Stimulated activated CD4-positive, alpha-beta T cell treated with anti-CD3 and anti-CD28 coated beads, Interleukin-1b, Interleukin-23, amount 100 ng/mL, for 1 hour (primary cell): Measurements from ENCODE around the gene ARID1B.

Experiments used
- DNase-seq, 2 donors: peaks; one replicate each; pipeline ENCODE4 v3.0.0-alpha.2; 2020; ENCODE audit warnings: low read depth in 2 of 2

ARID1B gene

DNA sequence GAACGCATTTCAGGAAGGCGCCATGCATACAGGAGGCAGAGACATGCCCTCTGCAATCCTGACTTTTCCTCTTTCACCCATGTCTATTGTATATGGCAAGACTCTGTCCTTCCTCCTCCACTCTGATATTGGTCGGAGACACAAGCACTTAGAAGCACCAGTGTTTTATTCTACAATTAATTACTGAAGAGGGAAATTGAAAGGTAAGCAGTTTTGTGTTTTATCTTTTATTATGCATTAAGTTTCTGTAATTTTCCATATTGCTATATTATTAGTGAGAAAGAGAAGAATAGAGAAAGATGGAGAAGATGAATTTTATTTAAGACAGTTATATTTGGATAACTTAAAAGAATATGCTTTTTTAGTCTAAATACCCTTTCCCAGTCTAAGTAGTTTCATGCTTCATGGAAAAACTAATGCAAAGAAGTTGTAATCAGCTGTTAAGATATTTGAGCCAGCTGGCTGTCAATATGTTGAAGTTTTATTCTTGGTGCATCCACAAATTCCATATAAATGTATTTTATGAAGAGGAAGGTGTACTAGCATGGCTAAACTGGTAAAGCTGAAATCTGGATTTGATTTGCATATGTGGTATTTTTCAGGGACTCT, 13.6 kb downstream of the ARID1B start:
- DNase-seq = no peak

- DNase-seq = no peak
Measured at GRCh38 chr6:156791320-156791850, 14.2 kb downstream of the ARID1B start.

DNA sequence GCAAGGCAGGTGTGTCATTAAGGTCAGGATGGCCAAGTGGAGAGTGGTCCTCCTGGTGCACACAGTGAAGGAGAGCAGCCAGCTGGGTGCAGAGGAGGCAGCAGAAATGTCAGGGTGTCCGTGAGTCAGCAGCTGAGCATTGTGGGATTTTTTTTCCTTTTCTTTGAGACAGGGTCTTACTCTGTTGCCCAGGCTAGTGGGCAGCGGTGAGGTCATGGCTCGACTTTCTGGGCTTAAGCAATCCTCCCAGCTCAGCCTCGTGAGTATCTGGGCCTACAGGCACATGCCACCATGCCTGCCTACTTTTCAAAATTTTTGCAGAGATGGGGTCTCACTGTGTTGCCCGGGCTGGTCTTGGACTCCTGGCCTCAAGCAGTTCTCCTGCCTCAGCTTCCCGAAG, 16.0 kb downstream of the ARID1B start:
- DNase-seq = no peak

GRCh38 chr6:156794546-156795354, 17.6 kb downstream of the ARID1B start:
- DNase-seq = no peak

DNA sequence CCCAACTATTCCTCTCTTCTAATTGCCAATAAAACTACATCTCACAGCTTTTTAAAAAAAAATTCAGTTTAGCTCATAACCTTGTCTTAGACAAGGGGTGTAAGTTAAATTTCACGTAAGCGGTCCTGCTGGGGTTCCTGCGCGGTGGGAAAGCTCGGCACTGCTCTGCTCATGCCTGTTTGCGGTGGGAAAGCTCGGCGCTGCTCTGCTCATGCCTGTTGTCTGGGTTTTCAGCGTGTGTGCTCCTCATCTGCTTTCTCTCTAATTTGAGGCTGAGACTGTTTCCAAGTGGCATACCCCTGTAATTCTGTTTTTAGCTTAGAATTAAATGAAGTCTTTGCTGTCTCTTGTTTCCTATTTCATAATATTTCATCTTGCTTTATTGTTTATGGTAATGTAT, 18.6 kb downstream of the ARID1B start:
- DNase-seq = no peak

- no peak for DNase-seq
Measured at GRCh38 chr6:156796627-156797026, 19.4 kb downstream of the ARID1B start.

DNA sequence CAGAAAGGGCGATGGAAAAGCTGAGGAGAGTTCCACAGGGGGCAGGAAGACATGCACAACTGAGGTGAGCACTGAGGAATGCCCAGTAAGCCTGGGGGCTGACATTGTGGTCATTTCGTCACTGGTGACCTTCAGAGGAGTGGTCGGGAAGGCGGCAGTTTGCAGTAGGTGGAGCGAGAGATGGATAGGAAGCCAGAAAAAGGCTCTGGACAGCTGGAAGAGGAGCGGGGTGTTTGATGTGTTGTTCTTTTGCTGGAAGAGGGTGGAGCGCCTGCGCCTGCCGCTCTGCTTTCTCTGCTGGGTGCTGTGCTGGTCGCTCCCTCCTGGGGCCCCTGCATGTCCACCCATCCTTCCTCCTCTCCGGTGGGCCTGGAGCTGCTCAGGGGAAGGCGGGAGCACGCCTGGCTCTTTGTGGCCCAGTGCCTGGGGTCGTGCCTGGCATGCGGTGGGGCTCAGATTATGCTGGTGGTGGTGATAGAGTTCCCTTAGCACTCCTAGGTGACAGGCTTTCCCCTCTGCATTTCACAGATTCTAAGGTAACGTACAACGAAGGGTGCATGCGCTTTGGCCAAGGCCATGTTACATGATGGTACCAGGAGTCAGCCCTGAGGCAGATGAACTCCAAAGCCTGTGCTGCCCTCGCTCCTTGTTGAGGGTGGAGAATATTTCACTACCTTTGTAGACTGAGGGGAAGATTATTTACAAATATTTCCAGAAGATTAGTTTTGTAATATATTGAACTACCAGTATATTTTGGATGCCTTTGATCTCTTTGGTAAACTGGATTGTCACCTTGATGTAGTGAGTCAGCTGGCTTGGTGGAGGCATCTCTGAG, 20.9 kb downstream of the ARID1B start:
- no peak for DNase-seq

GRCh38 chr6:156801712-156802111, 24.5 kb downstream of the ARID1B start:
- no peak for DNase-seq

GRCh38 chr6:156803353-156803752, 26.2 kb downstream of the ARID1B start:
- DNase-seq = no peak

DNA sequence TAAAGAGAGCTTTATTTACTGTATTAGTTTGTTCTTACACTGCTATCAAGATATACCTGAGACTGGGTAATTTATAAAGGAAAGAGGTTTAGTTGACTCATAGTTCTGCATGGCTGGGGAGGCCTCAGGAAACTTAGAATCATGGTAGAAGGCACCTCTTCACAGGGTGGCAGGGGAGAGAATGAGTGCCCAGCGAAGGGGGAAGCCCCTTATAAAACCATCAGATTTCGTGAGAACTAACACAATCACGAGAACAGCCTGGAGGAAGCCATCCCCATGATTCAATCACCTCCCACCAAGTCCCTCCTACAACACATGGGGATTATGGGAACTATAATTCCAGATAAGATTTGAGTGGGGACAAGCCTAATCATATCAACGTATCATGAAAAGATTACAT, 27.2 kb downstream of the ARID1B start:
- no peak for DNase-seq

DNA sequence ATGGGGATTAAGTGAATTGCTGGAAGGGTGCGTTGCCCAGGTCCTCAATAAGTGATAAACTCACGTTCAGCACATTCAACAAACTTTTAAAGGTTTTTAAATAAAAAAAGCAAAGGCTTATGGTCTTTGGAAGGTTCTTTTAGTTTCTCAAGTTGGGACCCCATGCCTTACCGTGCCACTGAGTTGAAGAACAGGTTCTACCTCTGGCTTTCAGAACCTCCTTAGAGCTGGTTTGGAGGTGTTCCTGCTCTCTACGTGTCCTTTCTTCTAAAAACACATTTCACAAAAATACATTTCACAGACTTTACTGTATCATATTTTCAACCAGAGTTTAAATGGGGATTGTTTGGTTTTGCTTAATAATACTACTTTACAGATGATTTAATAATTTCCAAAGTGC, 29.0 kb downstream of the ARID1B start:
- DNase-seq = no peak

GRCh38 chr6:156807028-156807427, 29.9 kb downstream of the ARID1B start:
- DNase-seq = no peak

DNA sequence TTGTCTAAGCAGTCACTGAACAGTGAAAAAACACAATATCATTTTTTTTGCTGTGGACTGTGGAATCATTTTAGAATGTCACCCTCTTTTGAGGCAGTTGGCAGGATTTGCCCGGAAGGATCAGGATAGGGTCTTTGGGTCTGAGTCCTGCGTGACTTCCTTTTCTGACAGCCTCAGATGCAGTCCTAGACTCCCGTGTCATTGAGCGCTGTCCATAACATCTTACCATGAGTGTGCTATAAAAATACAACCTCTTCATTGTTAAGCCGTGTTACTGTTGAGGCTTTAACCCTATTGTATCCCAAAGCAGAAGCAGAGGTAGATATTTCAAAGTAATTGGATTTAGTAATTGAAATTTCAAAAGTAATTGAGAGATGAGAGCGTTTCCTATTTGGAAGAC, 30.6 kb downstream of the ARID1B start:
- no peak for DNase-seq

GRCh38 chr6:156808287-156808686, 31.1 kb downstream of the ARID1B start:
- no peak for DNase-seq

DNA sequence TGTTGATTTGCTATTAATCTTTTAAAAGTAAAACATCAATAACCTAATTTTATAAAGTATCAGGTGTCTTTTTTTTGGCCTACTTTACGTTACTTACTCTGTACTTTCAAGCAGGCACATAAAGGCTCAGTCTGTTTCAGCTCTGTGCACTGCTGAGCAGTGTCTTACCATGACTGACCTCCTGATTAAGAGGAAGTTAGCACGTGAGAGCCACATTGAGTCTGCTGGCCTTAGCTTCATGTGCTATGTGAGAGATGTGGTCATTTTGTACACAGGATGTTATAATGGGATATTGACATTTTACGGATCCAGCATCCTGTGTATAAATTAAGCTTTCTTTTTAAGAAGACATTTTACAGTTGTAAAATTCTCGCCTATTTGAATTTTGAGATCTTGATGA, 31.9 kb downstream of the ARID1B start:
- no peak for DNase-seq

DNA sequence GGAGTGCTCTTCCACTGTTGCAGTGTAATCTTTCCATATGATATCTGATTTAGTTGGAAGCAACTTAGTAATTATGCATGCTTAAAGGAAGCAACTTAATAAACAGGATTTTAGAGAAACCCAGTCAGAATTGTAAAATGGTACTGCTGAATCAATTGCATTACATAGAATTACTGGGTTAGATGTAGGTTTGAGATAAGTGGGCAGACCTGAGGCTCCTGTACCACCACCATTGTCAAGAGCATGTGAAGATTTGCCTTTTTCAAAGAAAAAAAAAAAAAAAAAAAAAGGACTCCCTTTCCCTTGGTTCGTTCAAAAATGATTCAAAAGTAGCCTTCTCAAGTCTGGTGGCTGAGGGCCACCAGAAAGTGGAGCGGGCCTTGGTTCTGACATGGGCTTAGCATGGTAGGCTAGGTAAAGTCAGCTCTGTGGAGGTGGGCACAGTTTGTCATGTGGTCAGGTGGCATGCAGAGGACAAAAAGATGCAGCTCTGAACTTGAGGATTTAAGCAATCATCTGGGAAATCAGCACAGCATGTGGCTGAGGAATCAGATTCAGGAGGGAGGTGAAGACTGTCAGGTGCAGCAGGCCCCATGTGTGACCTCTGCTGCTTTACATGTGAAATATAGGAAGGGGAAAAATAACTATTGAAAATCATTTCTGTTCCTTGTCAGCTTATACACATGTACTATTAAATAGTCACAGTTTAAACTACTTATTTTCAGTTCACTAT, 32.4 kb downstream of the ARID1B start:
- DNase-seq = no peak

DNA sequence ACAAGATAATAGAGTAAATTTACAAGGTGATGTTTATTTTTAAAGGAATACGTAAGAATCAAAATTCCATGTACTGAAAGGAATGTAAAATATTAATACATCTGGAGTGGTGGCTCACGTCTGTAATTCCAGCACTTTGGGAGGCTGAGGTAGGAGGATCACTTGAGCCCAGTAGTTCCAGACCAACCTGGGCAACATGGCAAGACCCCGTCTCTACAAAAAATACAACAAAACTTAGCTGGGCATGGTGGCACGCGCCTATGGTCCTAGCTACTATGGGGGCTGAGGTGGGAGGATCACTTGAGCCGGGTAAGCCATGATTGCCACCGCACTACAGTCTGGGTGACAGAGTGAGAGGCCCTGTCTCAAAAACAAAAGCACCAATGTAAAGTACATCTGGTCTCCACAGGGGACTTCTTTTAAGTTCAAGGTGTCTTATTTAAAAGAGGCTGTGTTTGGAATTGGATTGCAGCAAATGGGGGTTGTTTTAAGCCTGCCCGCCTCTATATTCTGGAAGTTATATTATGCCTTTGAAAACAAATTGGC, 36.9 kb downstream of the ARID1B start:
- no peak for DNase-seq

DNA sequence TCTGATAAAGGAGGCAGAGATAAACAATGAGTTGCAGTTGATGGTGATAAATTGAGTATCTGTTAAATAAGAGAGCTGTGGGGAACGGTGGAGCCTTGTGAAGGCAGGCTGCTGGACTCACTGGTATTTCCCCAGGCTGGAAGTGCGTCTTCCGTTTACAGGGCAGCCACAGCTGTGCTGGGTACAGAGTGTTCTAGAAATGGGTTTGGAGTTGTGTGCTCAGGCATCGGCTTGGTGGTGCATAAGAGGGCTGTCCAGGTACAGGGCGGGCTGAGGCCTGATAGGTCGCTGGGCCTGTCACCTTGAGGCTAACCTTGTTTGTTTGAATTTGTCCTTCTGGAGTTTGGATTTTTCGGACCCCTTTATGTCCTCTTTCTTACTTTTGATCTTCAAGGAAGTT, 39.3 kb downstream of the ARID1B start:
- DNase-seq = no peak

DNA sequence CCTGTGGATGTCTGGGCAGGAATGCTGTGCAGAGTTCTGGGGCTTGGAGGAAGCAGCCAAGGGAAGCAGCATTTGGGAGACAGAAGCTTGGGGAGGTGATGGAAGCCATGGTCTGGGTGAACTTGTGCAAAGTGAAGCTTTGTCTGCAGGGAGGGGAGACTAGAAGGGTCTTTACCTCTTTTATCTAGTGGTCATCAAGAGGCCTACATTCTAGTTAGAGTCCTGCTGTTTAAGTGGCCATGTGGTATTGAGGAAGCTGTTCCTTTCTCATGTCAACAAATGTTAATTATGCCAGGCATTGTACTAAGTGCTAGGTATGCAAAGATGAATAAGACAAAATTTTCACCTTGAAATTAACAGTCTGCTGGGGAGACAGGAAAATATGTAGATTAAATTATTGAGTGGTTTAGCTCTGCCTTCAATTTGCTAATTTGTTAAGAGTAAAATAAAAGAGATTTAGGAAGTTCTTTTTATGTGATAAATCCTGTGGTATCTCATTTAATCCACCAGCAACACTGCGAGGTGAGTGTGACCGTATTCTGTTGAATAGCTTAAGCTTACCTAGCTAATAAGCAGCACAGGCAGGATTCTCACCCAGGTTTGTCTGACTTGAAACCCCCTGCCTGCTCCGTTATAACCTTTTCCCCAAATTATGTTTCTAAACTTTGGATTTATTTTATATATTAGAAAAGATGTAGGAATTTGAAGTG, 43.1 kb downstream of the ARID1B start:
- no peak for DNase-seq

DNA sequence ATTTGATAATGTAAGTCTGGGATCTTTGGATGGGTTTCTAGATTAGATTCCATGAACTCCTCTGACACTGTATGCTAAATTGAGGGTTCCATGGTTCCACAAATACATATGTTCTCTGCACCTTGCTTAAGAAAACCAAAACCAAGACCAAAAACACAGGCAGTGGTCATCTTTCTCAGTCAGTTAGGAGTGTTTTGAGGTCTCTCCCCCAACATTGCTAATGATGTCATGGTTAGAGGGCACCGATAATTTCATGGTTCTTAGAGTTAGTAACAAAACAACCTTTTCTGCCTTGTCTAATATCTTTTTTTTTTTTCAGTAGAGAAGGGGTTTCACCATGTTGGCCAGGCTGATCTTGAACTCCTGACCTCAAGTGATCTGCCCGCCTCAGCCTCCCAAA, 44.5 kb downstream of the ARID1B start:
- no peak for DNase-seq

GRCh38 chr6:156822747-156823206, 45.6 kb downstream of the ARID1B start:
- DNase-seq = no peak
